Hematopoietic multipotent progenitor cell (in vitro differentiated cells): Measurements from ENCODE around the gene PRR13. TPM values are rescaled to one million over a fixed set of nuclear protein-coding genes. Genes with fewer than 3 reads are reported as not detected.

Experiments
- DNase-seq, 3 donors: peaks; one replicate each; pipeline ENCODE4 v3.0.0-alpha.2; 2011 to 2015; ENCODE audit warnings: low read depth in 2 of 3, low spot score in 2 of 3
- total RNA-seq: library from RNA; depleted of rRNA; stranded (reverse); fragments of >200 nt; gene quantifications from one replicate; pipeline ENCODE4 v1.2.3, GENCODE V29; 2012

Gene PRR13
- total RNA-seq, 1 donor = 35.0 TPM

DNA sequence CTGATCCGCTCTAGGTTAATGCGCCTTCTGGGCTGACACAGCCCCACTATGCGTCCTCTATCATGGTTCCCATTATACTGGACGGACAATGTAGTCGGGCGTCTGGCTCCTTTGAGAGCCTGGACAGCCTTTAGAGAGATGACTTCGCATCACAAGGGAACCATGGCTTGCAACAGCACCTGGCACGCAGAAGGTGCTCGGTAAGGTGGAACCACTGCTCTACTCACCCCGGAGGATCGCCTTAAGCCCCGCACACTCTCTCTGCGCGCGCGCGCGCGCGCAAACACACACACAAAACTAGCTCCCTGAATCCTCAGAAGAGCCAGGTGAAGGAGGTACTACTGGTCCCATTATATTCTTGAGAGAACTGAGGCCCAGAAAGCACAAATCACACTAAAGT is 50.7 kb downstream of the PRR13 start:
- DNase-seq = peak in 1 of 3 donors; percentile 12

DNA sequence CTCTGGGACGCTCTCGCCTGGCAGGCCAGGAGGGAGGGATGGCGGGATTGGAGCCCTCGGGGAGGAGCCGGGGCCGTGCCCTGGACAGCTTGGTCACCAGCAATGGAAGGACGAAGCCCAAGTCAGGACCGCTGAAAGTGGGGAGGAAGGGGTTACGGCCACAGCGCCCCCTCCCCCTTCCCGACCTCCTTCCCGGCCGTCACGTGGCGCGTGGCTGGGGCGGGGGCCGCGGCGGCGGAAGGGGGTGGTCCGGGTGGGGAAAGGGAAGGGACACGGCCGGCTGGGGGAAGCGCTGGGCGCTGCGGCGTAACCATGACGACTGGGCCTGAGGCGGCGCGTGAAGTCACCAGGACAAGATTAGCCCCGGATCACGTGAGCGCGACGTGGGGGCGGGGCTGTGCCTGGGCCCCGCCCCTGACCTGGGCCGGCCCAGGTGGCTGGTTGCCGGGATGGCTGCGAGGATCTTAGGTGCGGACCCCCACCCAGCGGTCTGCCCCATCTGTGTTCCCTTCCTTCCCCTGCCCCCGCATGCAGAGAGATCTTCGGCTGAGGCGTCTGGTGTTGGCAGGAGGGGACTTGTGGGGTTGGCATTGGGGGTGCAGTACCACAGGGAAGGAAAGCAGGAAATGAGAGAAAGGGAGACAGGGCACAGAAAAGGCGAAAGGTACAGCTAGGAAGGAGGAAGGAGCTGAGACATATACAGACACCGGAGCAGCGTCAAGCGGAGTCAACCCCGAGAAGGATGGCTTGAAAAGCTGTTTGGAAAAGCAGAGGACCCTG is 51.5 kb downstream of the PRR13 start:
- DNase-seq = peak; percentile 73 to 92 (median 90)

DNA sequence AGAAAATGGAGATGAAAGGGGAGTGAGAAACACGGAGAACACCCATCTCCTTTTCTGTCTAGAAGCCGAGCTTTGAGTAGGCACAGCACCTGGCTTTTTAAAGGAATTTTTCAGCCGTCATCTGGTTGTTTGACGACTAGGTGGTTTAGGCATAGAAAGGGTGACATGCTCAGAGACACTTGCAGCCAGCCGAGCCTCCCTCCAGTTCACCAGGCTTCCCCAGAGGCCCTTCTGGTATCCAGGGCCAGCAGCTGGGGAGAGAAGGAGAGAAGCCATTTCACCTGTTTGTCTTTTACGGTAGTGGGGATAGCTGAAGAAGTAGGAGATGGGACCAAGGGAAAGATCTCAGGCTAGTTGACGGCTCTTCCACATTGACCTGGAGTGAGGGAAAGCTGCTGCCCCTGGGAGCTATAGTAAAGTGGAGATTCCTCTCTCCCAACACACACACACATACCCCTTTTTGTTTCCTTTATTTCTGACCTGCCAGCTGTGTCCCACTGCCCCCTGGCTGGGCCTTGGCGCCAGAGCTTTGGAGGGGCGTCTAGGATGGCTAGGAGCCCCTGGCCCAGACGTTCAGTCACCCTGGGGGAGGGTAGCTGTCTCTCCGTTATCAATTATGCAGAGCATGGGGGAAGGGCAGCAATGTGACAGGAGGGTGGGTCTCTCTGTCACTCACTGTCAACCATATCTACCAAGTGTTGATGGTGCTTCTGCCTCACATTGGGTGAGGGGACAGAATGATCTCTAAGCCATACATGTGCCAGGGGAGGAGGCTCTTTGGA is 52.3 kb downstream of the PRR13 start:
- DNase-seq = no peak

Other genes starting within 250 kb of the PRR13 start
- 17.0 TPM for gene ITGB7, start 234.5 kb upstream of the PRR13 start, total RNA-seq
- 3.2 TPM for gene RARG, start 209.5 kb upstream of the PRR13 start, total RNA-seq
- gene ESPL1, start 173.4 kb upstream of the PRR13 start, total RNA-seq = 1.3 TPM
- 477 TPM for gene PFDN5, start 146.2 kb upstream of the PRR13 start, total RNA-seq
- 82.4 TPM for gene MYG1, start 142.0 kb upstream of the PRR13 start, total RNA-seq
- gene AAAS, start 120.1 kb upstream of the PRR13 start, total RNA-seq = 52.0 TPM
- gene SP7, start 105.4 kb upstream of the PRR13 start, total RNA-seq = not detected
- 107 TPM for gene SP1, start 61.6 kb upstream of the PRR13 start, total RNA-seq
- 4.6 TPM for gene AMHR2, start 17.9 kb upstream of the PRR13 start, total RNA-seq
- 882 TPM for gene PCBP2, start 10.4 kb downstream of the PRR13 start, total RNA-seq
- gene MAP3K12, start 57.7 kb downstream of the PRR13 start, total RNA-seq = 33.1 TPM
- gene TARBP2, start 59.5 kb downstream of the PRR13 start, total RNA-seq = 44.2 TPM
- not detected for gene NPFF, start 65.8 kb downstream of the PRR13 start, total RNA-seq
- gene ATF7, start 184.6 kb downstream of the PRR13 start, total RNA-seq = 13.5 TPM
- 563 TPM for gene ATP5MC2, start 234.3 kb downstream of the PRR13 start, total RNA-seq